Measurements from ENCODE around the gene MT1X. TPM values are rescaled to one million over a fixed set of nuclear protein-coding genes. Genes with fewer than 3 reads are reported as not detected.

The MT1X gene
- total and polyA plus RNA-seq, 2 of the 13 experiments (the other 11 are each of a cell fraction or from before 2014, with no cell fraction given) = 19.7 to 288 TPM

DNA sequence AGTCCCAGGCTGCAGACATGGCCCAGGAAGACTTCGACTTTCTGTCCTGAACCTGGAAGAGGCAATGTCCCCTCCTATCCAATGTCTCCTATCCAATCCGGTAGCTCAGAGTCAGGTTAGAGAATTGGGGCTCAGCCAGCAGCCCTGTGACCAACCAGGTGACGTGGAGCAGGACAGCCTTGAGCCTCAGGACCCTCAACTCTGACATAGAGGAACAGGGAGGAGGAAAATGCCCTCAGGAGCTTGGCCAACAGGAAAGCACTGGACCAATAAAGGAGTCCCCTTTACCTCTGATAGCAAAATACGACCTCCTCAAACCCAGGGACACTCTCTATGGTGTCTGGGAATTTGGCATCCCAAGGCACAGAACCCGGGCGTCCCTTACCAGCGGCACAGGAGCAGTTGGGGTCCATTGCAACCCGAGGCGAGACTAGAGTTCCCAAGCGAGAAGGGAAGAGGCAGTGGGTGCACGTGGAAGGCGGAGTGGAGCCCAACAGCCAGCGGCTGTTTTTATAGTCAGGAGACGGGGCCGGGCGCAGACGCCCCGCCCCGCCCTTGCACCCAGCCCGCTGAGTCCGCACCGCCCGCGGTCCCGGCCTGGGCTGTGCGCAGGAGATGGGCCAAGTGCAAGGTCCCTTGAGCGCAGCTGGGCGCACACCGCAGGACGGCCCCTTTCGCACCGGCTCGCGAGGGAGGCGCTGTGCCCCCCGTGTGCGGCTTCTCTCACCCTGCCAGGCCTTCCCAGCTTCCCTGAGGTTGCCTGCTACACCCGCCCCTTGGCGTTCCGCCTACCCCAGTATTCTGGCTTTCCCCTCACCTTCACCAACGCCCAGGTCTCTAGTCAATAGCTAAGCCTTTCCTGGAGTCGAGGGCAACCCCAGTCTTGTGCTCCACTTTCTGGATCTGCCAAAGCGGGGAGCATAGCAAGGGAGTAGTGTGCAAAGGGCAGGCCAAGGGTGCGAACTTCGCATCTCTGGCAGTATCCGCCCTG, 14.4 kb upstream of the MT1X start, which contains the start of gene MT1G (continued):
- TF ChIP-seq MEIS1 (CRISPR knock-in tag; IDR thresholded peaks at IDR 0.05; ENCODE audit: borderline replicate concordance) (peak; percentile 71), KAT2B (IDR thresholded peaks at IDR 0.05; ENCODE audit: borderline replicate concordance, low read depth, low read length) (no peak), ZFP62 (CRISPR knock-in tag; IDR thresholded peaks at IDR 0.05) (0 out of 2 replicates have a peak, but pooled peaks have one; percentile 61), ZNF350 (CRISPR knock-in tag; IDR thresholded peaks at IDR 0.05; ENCODE audit: borderline replicate concordance, low read depth) (peak; percentile 51; the same call in 1 of the 2 replicates), TEAD2 (CRISPR knock-in tag; IDR thresholded peaks at IDR 0.05) (0 out of 2 replicates have a peak, but pooled peaks have one; percentile 56), ZSCAN29 (CRISPR knock-in tag; conservative IDR thresholded peaks at IDR 0.05) (peak; percentile 75; the same call in 1 of the 2 replicates), ZFAT (CRISPR knock-in tag; conservative IDR thresholded peaks at IDR 0.05) (no peak), ZNF230 (CRISPR knock-in tag; IDR thresholded peaks at IDR 0.05) (0 out of 2 replicates have a peak, but pooled peaks have one; percentile 31), RARA (CRISPR knock-in tag; IDR thresholded peaks at IDR 0.05) (peak; percentile 40; the same call in 1 of the 2 replicates), ZNF549 (CRISPR knock-in tag; IDR thresholded peaks at IDR 0.05) (no peak), ZNF768 (CRISPR knock-in tag; IDR thresholded peaks at IDR 0.05) (peak; percentile 50; the same call in 1 of the 2 replicates)
- TF ChIP-seq, protein P1, sequence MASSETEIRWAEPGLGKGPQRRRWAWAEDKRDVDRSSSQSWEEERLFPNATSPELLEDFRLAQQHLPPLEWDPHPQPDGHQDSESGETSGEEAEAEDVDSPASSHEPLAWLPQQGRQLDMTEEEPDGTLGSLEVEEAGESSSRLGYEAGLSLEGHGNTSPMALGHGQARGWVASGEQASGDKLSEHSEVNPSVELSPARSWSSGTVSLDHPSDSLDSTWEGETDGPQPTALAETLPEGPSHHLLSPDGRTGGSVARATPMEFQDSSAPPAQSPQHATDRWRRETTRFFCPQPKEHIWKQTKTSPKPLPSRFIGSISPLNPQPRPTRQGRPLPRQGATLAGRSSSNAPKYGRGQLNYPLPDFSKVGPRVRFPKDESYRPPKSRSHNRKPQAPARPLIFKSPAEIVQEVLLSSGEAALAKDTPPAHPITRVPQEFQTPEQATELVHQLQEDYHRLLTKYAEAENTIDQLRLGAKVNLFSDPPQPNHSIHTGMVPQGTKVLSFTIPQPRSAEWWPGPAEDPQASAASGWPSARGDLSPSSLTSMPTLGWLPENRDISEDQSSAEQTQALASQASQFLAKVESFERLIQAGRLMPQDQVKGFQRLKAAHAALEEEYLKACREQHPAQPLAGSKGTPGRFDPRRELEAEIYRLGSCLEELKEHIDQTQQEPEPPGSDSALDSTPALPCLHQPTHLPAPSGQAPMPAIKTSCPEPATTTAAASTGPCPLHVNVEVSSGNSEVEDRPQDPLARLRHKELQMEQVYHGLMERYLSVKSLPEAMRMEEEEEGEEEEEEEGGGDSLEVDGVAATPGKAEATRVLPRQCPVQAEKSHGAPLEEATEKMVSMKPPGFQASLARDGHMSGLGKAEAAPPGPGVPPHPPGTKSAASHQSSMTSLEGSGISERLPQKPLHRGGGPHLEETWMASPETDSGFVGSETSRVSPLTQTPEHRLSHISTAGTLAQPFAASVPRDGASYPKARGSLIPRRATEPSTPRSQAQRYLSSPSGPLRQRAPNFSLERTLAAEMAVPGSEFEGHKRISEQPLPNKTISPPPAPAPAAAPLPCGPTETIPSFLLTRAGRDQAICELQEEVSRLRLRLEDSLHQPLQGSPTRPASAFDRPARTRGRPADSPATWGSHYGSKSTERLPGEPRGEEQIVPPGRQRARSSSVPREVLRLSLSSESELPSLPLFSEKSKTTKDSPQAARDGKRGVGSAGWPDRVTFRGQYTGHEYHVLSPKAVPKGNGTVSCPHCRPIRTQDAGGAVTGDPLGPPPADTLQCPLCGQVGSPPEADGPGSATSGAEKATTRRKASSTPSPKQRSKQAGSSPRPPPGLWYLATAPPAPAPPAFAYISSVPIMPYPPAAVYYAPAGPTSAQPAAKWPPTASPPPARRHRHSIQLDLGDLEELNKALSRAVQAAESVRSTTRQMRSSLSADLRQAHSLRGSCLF (CRISPR knock-in tag; IDR thresholded peaks at IDR 0.05; ENCODE audit: borderline replicate concordance) = no peak
- TF ChIP-seq, protein P2, sequence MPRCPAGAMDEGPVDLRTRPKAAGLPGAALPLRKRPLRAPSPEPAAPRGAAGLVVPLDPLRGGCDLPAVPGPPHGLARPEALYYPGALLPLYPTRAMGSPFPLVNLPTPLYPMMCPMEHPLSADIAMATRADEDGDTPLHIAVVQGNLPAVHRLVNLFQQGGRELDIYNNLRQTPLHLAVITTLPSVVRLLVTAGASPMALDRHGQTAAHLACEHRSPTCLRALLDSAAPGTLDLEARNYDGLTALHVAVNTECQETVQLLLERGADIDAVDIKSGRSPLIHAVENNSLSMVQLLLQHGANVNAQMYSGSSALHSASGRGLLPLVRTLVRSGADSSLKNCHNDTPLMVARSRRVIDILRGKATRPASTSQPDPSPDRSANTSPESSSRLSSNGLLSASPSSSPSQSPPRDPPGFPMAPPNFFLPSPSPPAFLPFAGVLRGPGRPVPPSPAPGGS (CRISPR knock-in tag; IDR thresholded peaks at IDR 0.05) = no peak
- TF ChIP-seq, protein P3, sequence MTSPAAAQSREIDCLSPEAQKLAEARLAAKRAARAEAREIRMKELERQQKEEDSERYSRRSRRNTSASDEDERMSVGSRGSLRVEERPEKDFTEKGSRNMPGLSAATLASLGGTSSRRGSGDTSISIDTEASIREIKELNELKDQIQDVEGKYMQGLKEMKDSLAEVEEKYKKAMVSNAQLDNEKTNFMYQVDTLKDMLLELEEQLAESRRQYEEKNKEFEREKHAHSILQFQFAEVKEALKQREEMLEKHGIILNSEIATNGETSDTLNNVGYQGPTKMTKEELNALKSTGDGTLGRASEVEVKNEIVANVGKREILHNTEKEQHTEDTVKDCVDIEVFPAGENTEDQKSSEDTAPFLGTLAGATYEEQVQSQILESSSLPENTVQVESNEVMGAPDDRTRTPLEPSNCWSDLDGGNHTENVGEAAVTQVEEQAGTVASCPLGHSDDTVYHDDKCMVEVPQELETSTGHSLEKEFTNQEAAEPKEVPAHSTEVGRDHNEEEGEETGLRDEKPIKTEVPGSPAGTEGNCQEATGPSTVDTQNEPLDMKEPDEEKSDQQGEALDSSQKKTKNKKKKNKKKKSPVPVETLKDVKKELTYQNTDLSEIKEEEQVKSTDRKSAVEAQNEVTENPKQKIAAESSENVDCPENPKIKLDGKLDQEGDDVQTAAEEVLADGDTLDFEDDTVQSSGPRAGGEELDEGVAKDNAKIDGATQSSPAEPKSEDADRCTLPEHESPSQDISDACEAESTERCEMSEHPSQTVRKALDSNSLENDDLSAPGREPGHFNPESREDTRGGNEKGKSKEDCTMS (CRISPR knock-in tag; conservative IDR thresholded peaks at IDR 0.05) = no peak
- TF ChIP-seq, protein P4, sequence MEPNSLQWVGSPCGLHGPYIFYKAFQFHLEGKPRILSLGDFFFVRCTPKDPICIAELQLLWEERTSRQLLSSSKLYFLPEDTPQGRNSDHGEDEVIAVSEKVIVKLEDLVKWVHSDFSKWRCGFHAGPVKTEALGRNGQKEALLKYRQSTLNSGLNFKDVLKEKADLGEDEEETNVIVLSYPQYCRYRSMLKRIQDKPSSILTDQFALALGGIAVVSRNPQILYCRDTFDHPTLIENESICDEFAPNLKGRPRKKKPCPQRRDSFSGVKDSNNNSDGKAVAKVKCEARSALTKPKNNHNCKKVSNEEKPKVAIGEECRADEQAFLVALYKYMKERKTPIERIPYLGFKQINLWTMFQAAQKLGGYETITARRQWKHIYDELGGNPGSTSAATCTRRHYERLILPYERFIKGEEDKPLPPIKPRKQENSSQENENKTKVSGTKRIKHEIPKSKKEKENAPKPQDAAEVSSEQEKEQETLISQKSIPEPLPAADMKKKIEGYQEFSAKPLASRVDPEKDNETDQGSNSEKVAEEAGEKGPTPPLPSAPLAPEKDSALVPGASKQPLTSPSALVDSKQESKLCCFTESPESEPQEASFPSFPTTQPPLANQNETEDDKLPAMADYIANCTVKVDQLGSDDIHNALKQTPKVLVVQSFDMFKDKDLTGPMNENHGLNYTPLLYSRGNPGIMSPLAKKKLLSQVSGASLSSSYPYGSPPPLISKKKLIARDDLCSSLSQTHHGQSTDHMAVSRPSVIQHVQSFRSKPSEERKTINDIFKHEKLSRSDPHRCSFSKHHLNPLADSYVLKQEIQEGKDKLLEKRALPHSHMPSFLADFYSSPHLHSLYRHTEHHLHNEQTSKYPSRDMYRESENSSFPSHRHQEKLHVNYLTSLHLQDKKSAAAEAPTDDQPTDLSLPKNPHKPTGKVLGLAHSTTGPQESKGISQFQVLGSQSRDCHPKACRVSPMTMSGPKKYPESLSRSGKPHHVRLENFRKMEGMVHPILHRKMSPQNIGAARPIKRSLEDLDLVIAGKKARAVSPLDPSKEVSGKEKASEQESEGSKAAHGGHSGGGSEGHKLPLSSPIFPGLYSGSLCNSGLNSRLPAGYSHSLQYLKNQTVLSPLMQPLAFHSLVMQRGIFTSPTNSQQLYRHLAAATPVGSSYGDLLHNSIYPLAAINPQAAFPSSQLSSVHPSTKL (CRISPR knock-in tag; IDR thresholded peaks at IDR 0.05) = peak; percentile 18; the same call in 1 of the 2 replicates

Data from HepG2 (cell line).